ENCODE results near the gene COL19A1.

COL19A1 gene

GRCh38 chr6:70133246-70133645, 266.9 kb downstream of the COL19A1 start:
- no peak for DNase-seq

DNA sequence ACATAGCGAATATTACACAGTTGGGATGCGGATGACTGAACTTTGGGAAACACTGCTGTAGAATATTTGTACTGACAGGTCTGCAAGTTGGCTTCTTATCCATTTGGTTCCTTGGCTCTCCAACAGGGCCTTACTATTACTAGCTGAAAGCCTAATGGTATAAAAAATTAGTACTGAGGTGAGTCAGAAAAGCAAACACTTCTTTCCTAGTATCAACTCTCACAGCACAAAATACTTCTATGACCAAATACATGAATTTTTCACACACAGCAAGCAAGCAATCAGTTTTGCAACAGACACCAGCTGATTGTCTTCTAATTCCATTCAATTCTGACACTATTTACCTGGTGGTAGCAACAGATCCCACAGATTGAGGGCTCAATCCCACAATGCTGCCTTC, 268.2 kb downstream of the COL19A1 start:
- no peak for DNase-seq

DNA sequence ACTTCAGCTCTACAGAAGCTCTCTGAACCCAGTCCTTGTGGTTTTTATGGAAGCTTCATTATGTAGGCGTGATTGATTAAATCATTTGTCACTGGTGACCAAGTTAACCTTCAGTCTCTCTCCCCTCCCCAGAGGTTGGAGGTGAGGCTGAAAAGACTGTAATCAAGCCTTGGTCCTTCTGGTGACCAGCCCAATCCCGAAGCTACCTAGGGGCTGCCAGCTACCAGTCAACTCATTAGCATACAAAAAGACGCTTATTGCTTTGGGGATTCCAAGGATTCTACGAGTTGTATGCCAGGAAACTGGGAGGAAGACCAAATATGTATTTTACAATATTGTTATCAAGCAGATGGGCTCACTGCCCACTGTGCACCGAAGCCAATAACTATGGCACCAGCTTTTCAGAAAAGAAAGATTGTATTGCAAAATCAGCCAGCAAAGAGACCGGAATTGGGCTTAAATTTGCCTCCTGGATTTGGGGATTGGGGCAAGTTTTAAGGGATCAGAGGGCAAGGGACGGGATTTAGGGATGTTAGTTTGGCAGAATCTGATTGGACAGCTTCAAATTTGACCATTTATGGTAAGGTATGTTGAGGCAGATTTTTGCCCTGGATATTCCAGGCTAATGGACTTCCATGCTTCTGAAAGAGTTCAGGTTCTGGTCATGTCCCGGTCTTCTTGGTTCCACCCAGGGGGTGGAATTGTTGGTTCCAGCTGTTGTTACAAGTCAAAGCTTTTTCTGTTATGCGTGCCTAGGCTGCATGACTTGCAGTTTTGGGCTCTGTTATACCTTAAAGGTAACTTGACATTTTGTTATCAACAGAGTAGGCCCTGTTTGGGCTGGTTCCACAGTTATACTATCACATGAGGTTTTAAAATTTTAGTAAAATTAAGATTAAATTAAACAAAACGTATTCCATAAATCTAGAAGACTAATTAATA, 269.1 kb downstream of the COL19A1 start:
- DNase-seq: no peak

- no peak for DNase-seq
These were observed 270.6 kb downstream of the COL19A1 start for GRCh38 chr6:70136996-70137395.

DNA sequence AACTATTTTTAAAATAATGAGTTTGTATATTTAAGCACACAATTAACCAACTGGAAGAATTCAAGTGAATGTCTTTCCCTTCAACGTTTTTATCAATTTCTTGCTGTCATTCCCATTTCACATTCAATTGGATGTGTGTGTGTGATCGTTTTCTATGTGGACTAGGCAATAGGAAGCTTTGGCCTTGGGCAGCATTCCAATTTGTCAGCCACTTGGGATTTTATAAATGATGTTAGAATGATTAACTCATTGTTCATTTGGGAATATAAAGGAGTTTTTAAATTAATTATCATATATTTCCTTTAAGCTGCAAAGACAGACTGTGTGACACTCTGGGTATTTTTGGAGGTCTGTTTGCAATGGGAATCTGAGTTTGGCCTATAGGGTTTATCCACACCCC, 274.1 kb downstream of the COL19A1 start:
- no peak for DNase-seq

DNA sequence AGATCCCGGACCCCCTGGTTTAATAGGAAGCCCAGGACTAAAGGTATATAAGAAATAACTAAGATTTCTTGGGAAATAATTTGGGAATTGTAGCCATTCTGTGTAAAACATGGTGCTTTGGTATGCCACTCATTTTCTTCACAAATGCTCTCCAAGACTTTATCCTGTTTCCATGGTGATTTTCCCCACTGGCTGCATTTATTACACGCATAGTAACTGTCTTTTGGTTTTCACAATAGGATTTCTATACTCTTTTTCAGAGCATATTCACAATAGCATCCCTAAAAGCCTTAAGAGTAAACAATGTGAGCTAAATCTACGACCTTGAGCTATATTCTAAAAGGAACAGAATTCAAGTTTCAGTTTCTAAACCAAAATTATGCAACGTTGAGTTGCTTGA, 275.7 kb downstream of the COL19A1 start:
- no peak for DNase-seq

GRCh38 chr6:70145178-70145577, 278.8 kb downstream of the COL19A1 start:
- DNase-seq: no peak

DNA sequence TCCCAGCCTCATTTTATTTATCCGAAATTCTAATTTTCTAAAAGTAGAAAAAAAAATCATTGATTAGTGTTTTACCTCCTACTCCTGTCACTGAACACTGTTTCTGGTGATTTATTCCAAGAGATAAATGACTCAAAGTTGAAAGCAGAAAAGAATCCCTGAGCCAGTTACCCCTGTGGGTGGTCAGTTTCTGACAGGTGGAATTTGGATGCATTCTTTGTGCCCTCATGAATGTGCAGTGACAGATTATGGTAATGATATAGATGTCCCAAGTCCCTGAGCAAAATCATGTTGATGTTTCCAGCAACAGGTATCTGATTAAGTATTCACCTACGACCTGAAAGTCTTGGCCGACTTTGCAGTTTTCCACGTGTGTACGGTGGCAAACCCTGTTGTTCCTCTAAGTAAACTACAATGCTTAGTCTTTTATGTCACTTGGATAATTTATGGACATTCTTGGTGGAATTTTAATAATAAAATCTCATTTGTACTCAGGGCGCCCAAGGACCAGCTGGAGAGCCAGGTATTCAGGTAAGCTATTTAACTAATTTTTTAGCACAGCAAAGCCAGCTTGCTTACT, 282.9 kb downstream of the COL19A1 start:
- no peak for DNase-seq

DNA sequence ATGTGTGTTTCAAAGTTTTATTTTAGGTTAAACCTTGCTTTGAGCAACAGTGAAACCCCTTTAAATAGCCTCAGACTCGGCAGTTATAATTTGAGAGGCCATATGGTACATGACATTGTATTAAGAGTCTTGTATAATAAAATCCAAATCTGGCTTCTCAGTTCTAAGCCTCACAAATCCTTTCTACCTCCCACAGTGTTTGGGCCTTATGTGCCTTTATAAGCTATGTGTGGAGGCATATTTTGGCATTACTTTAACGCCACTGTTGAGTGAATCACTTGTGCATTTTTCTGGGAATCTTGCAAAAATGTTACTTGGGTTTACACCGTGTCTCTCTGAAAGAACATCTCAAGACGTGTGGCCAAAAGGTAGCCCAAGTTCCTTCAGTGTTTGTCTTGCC, 284.2 kb downstream of the COL19A1 start:
- DNase-seq: peak; percentile 42

DNA sequence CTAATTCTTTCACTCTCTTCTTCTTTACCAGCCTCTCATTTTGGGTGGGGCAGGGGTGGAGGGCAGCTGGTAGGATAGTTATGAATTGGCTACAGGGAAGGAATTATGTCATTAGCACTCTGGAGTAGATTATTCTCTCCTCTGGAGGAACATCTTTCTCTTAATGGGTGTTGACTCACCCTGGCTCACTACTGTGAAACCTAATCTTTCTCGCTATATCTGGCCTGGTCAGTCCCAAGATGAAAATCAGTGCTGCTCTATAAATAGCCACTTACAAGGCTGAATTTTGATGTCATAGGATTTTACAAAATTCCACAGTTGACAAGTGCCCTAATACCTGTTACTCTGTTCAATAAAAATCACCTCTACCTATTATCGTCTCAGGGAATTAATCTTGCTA, 285.3 kb downstream of the COL19A1 start:
- peak; percentile 35 for DNase-seq

- no peak for DNase-seq
These were observed 286.4 kb downstream of the COL19A1 start for GRCh38 chr6:70152786-70153185.

DNA sequence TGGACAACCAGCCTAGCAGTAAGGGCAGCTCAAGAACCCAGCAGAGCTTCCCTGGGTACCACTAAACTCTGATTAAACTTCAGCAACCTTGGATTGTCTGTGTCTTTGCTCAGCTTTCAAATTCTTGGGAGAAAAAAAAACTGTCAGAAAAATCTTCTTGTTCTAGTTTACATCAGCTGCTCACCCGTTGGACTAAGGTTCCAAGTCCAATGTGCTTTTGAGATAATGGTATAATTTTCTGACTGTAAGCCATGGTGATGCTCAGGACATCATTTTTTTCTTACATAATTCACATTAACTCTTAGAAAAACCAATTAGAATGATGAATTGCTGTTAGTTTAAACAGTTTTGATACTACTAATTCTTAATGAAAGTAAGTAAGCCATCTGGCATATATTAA, 290.7 kb downstream of the COL19A1 start:
- no peak for DNase-seq

GRCh38 chr6:70160276-70160675, 293.9 kb downstream of the COL19A1 start:
- no peak for DNase-seq

- no peak for DNase-seq
These were observed 296.6 kb downstream of the COL19A1 start for GRCh38 chr6:70162972-70163371.

- no peak for DNase-seq
These were observed 297.4 kb downstream of the COL19A1 start for GRCh38 chr6:70163795-70164194.

GRCh38 chr6:70164556-70164955, 298.2 kb downstream of the COL19A1 start:
- DNase-seq: no peak

GRCh38 chr6:70166088-70166958, 300.0 kb downstream of the COL19A1 start:
- DNase-seq: peak; percentile 46

DNA sequence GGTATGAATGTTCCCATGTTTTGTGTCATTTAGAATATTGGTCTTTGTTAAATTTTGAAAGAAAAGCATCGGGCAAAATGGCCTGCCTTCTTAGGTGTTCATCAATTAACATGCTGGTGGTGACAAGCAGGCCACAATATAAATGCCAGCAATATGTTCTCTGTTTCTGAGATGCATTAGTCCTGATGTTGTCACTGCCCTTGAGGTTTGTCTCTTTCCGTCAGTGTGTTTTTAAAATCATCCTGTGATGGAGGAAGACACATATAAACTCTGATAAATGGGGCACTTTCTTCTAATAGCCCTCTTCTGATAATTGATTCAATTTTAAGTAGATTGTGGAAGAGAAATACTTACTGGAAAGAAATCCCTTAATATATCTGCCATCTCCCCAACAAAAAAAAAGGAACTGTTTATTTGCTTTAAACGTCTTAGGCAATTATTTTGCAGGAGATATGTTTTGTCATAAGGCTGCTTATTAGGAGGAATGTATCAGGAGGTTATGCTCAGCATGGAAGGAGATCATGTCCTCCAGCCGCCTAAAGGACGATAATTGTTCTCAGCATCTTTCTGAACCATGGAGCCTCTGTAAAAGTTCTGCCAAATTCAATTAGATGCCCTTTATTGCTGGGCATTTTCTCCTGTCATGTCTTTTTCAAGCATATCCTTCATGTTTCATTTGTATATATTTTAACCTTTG, 302.5 kb downstream of the COL19A1 start:
- no peak for DNase-seq

DNA sequence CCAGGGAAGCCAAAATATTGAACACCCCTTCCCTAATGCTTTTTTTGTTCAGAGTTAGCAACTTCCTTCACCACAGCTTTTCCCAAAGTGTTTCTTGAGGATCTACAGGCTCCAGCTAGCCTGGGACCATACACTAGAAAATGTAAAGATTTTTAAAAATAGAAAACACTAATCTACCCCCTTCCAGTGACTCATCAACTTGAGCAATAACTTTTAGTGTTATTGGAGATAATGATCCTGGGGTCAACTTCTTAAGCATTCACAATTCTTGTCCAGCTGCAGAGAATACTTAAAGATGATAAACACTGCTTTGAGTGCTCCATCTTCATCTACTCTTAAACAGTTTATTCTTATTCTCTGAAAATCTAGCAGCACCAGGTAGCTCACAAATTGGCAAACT, 304.9 kb downstream of the COL19A1 start:
- DNase-seq: peak; percentile 36

DNA sequence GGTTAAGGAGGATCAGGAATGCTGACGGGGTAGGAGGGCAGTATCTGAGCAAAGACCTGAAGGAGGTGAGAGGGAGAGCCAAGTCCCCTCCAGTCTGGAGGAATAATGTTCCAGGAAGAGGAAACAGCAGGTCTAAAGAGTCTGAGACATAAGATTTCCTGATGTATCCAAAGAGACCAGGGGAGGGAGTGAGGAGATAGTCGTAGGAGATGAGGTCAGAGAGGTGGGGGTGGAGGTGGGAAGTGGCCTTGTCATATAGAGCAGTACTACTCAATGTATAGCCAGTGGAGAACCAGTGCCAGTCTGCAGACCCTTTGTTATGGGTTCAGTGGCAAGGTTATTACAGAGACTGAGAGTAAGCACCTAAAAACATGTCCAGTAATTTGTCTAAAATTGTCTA, 305.9 kb downstream of the COL19A1 start:
- no peak for DNase-seq

DNA sequence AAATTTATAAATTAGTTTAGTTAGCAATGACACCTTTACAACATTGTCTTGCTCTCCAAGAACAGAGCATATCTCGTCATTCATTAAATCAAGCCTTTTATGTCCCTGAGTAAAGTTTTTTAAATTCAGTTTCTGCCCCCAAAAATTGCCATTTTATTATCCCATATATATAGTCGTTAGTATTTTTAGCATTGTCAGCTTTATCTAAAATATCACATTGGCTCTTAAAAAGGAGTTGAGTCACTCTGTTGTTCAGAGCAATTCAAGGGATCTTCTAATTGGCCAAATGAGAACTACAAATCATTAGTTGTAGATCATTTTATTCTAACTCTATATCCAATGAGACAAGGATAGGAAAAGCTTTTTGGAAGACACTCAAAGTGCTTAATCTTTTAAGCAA, 309.4 kb downstream of the COL19A1 start:
- no peak for DNase-seq

GRCh38 chr6:70176842-70177550, 310.6 kb downstream of the COL19A1 start:
- DNase-seq: no peak

Data from fibroblast of upper back skin (primary cell).